HG02943 (cell line): ENCODE data around the gene GBE1.
"Not testable (repeated sequence)": the region's sequence is repeated elsewhere in the genome, so short reads cannot be mapped to it uniquely, and the experiment has no call there.

Source experiments
- ATAC-seq: cut with Tn5 transposase; IDR thresholded peaks from one replicate; pipeline ENCODE4 v1.9.1; 2021; ENCODE audit warnings: mild to moderate bottlenecking, low read depth, moderate library complexity; ENCODE audit not compliant: unreplicated experiment

GBE1 gene

GRCh38 chr3:81758275-81758674 is 3.2 kb downstream of the GBE1 start:
- no peak for ATAC-seq

GRCh38 chr3:81753416-81754027 is 7.9 kb downstream of the GBE1 start:
- no peak for ATAC-seq

GRCh38 chr3:81752604-81753003 is 8.8 kb downstream of the GBE1 start:
- no peak for ATAC-seq

- no peak for ATAC-seq
Observed at GRCh38 chr3:81749265-81749664, 12.2 kb downstream of the GBE1 start.

- not testable (repeated sequence) for ATAC-seq
Observed at GRCh38 chr3:81747280-81747679, 14.2 kb downstream of the GBE1 start.

GRCh38 chr3:81744366-81744765 is 17.1 kb downstream of the GBE1 start:
- ATAC-seq: no peak

GRCh38 chr3:81743096-81744025 is 18.1 kb downstream of the GBE1 start:
- ATAC-seq: no peak

GRCh38 chr3:81742581-81742980 is 18.9 kb downstream of the GBE1 start:
- no peak for ATAC-seq

GRCh38 chr3:81741216-81741615 is 20.2 kb downstream of the GBE1 start:
- no peak for ATAC-seq

- ATAC-seq: no peak
Observed at GRCh38 chr3:81740731-81741130, 20.7 kb downstream of the GBE1 start.

- no peak for ATAC-seq
Observed at GRCh38 chr3:81735334-81735733, 26.1 kb downstream of the GBE1 start.

- no peak for ATAC-seq
Observed at GRCh38 chr3:81734742-81735141, 26.7 kb downstream of the GBE1 start.

GRCh38 chr3:81732642-81733041 is 28.8 kb downstream of the GBE1 start:
- ATAC-seq: no peak

- no peak for ATAC-seq
Observed at GRCh38 chr3:81728766-81729544, 32.5 kb downstream of the GBE1 start.

- ATAC-seq: no peak
Observed at GRCh38 chr3:81726735-81727134, 34.7 kb downstream of the GBE1 start.

GRCh38 chr3:81726132-81726531 is 35.3 kb downstream of the GBE1 start:
- ATAC-seq: no peak

- ATAC-seq: no peak
Observed at GRCh38 chr3:81723732-81724313, 37.6 kb downstream of the GBE1 start.

- no peak for ATAC-seq
Observed at GRCh38 chr3:81718311-81718710, 43.1 kb downstream of the GBE1 start.

- ATAC-seq: no peak
Observed at GRCh38 chr3:81716870-81717509, 44.5 kb downstream of the GBE1 start.

- no peak for ATAC-seq
Observed at GRCh38 chr3:81713031-81713430, 48.4 kb downstream of the GBE1 start.
